Gastroesophageal sphincter (tissue), 4 donors: ENCODE measurements around the gene MUC20. TPM values are rescaled to one million over a fixed set of nuclear protein-coding genes. Genes with fewer than 3 reads are reported as not detected.

Experiments
- ATAC-seq: fragments of 150-250 bp; one replicate; pipeline ENCODE4 v1.9.1; 2016; ENCODE audit warnings: mild to moderate bottlenecking, moderate library complexity
- H3K27ac ChIP-seq, 4 donors: fragments of 200-600 bp; sonication (generic) in 3 of 4; 1 replicate in 3 of 4; 2 replicates in 1 of 4; pipeline ENCODE4 v1.5.1; 2016 to 2019
- H3K27me3 ChIP-seq: fragments of 200-600 bp; sonication (generic); one replicate; pipeline ENCODE4 v1.5.1; 2019
- H3K36me3 ChIP-seq, 2 donors: fragments of 200-600 bp; sonication (generic); one replicate each; pipeline ENCODE4 v1.5.1; 2019; ENCODE audit warnings: control low read depth in 1 of 2
- H3K4me1 ChIP-seq, 3 donors: fragments of 200-600 bp; sonication (generic); 1 replicate in 2 of 3; 2 replicates in 1 of 3; pipeline ENCODE4 v1.5.1; 2016 to 2019; ENCODE audit warnings: control low read depth in 2 of 3
- H3K4me3 ChIP-seq, 2 donors: fragments of 200-600 bp; sonication (generic); one replicate each; pipeline ENCODE4 v1.5.1; 2019; ENCODE audit warnings: mild to moderate bottlenecking in 1 of 2, moderate library complexity in 1 of 2
- H3K9me3 ChIP-seq, 3 donors: fragments of 200-600 bp; sonication (generic); one replicate each; pipeline ENCODE4 v1.5.1; 2017 to 2019; ENCODE audit warnings: control low read depth in 2 of 3
- CTCF ChIP-seq, 4 experiments: fragments of 200-600 bp in 2 of 4; fragments of 450-650 bp in 2 of 4; sonication (generic) in 1 of 4; IDR thresholded peaks; one replicate each; pipeline ENCODE4 v1.5.1; 2017 to 2019; ENCODE audit warnings: antibody characterized with exemption in 4 of 4, mild to moderate bottlenecking in 2 of 4, moderate library complexity in 2 of 4
- EP300 ChIP-seq: sonication (generic); formaldehyde crosslinking; IDR thresholded peaks from one replicate; pipeline ENCODE4 v1.6.1; 2017; ENCODE audit warnings: antibody characterized with exemption, mild to moderate bottlenecking
- POLR2A ChIP-seq, 2 donors: fragments of 450-650 bp; IDR thresholded peaks; one replicate each; pipeline ENCODE4 v1.6.1; 2017; ENCODE audit warnings: antibody characterized with exemption in 2 of 2, mild to moderate bottlenecking in 2 of 2, moderate library complexity in 1 of 2
- POLR2AphosphoS5 ChIP-seq: sonication (generic); formaldehyde crosslinking; IDR thresholded peaks from one replicate; pipeline ENCODE4 v1.6.1; 2017; ENCODE audit warnings: antibody characterized with exemption
- WGBS, 2 donors: methylation state at CpG; one replicate each; pipeline ENCODE4 v1.1.5; 2018; ENCODE audit warnings: low coverage in 1 of 2; 5-methylcytosine and 5-hydroxymethylcytosine counted together
- total RNA-seq, 4 donors: library from RNA; depleted of rRNA; stranded (reverse); fragments of >200 nt; gene quantifications; one replicate each; pipeline ENCODE4 v1.1.0, GENCODE V29; 2016

MUC20 gene
- total RNA-seq, 4 donors from 2014 or later = 2.0 to 7.7 (median 4.8) TPM

- 6% methylated on average over 2 of the region's 8 CpGs; no CpG with 5 or more reads in 1 of the 2 donors for WGBS, 2 donors
- TF ChIP-seq POLR2A (IDR thresholded peaks at IDR 0.05) = no peak
- no peak for TF ChIP-seq POLR2AphosphoS5
- no peak for TF ChIP-seq EP300
- no peak for TF ChIP-seq CTCF (IDR thresholded peaks at IDR 0.05)
Measured at GRCh38 chr3:195757438-195757770, 36.6 kb downstream of the MUC20 start.

GRCh38 chr3:195757827-195758226 is 37.0 kb downstream of the MUC20 start:
- no peak for ATAC-seq
- H3K27ac ChIP-seq = no peak overlapping the region
- H3K9me3 ChIP-seq = no peaks in the 10 kb centered on the region
- TF ChIP-seq EP300 = no peak
- no peak for TF ChIP-seq POLR2A (IDR thresholded peaks at IDR 0.05)
- TF ChIP-seq POLR2AphosphoS5 = no peak
- no peak for TF ChIP-seq CTCF (IDR thresholded peaks at IDR 0.05)
- H3K4me1 ChIP-seq = peaks cover 0 to 36% (median 8%) of the 10 kb centered on the region in 3 donors
- H3K4me3 ChIP-seq = no peak overlapping the region
- peaks cover 82% of the 10 kb centered on the region for H3K27me3 ChIP-seq
- no peaks in the 10 kb centered on the region for H3K36me3 ChIP-seq
- 28 to 50% methylated on average over 7 to 10 of the region's 10 CpGs for WGBS, 2 donors

More at GRCh38 chr3:195757438-195757770, 36.6 kb downstream of the MUC20 start:
- H3K4me3 ChIP-seq = no peak overlapping the region
- H3K4me1 ChIP-seq = peaks cover 0 to 36% (median 8%) of the 10 kb centered on the region in 3 donors
- H3K27me3 ChIP-seq = peaks cover 83% of the 10 kb centered on the region
- H3K27ac ChIP-seq = no peak overlapping the region
- H3K36me3 ChIP-seq = no peaks in the 10 kb centered on the region
- no peaks in the 10 kb centered on the region for H3K9me3 ChIP-seq
- ATAC-seq = no peak

- Histone ChIP-seq H3K27ac (no peak overlapping the region), H3K9me3 (no peaks in the 10 kb centered on the region), H3K4me3 (no peak overlapping the region), H3K36me3 (no peaks in the 10 kb centered on the region), H3K4me1 (peaks cover 0 to 36% (median 8%) of the 10 kb centered on the region in 3 donors), H3K27me3 (peaks cover 82% of the 10 kb centered on the region)
- 88 to 95% methylated on average over 7 to 12 of the region's 19 CpGs for WGBS, 2 donors
- TF ChIP-seq CTCF (IDR thresholded peaks at IDR 0.05) (no peak), POLR2A (IDR thresholded peaks at IDR 0.05) (no peak)
- no peak for ATAC-seq
Measured at GRCh38 chr3:195758721-195759353, 38.1 kb downstream of the MUC20 start.

GRCh38 chr3:195760345-195761122 is 39.8 kb downstream of the MUC20 start:
- Histone ChIP-seq H3K27ac (peak overlapping the region in 1 of 4 donors; percentile 15), H3K4me3 (no peak overlapping the region), H3K36me3 (no peaks in the 10 kb centered on the region), H3K4me1 (peaks cover 0 to 36% (median 8%) of the 10 kb centered on the region in 3 donors), H3K9me3 (no peaks in the 10 kb centered on the region), H3K27me3 (peaks cover 83% of the 10 kb centered on the region)
- ATAC-seq = peak; percentile 60
- no peak for TF ChIP-seq POLR2AphosphoS5
- TF ChIP-seq CTCF (IDR thresholded peaks at IDR 0.05) = no peak
- TF ChIP-seq EP300 = no peak
- no peak for TF ChIP-seq POLR2A (IDR thresholded peaks at IDR 0.05)
- WGBS, 2 donors = 23 to 39% methylated on average over 19 to 23 of the region's 24 CpGs
